OCI-LY1 (cell line): ENCODE measurements around the gene CD38.
A peak's percentile ranks its signal among the peaks of the same experiment; 100 is the strongest.
"Not testable (repeated sequence)": the region's sequence is repeated elsewhere in the genome, so short reads cannot be mapped to it uniquely, and the experiment has no call there.

ENCODE experiments used
- H2AFZ ChIP-seq: fragments of 200-600 bp; sonication (generic), shearing (Covaris generic); 2 replicates; pipeline ENCODE4 v1.6.0; 2014; ENCODE audit warnings: antibody characterized with exemption, mild to moderate bottlenecking, low read length
- H3F3A ChIP-seq: fragments of 200-600 bp; sonication (generic), shearing (Covaris generic); 2 replicates; pipeline ENCODE4 v1.6.0; 2014; ENCODE audit warnings: mild to moderate bottlenecking, antibody characterized with exemption, low read length, moderate library complexity; ENCODE audit not compliant: insufficient read depth
- H3K27ac ChIP-seq: fragments of 200-600 bp; sonication (generic); 2 replicates; pipeline ENCODE4 v1.5.1; 2014; ENCODE audit warnings: low read length, mixed run types, mild to moderate bottlenecking, low read depth; ENCODE audit not compliant: poor library complexity, severe bottlenecking
- H3K27me3 ChIP-seq: fragments of 200-600 bp; sonication (generic); 2 replicates; pipeline ENCODE4 v1.6.0; 2014; ENCODE audit warnings: antibody characterized with exemption, mild to moderate bottlenecking, low read length, moderate library complexity; ENCODE audit not compliant: insufficient read depth
- H3K36me3 ChIP-seq: fragments of 200-600 bp; sonication (generic); 2 replicates; pipeline ENCODE4 v1.6.1; 2014; ENCODE audit warnings: mild to moderate bottlenecking, antibody characterized with exemption, low read length, moderate library complexity, mixed read lengths; ENCODE audit not compliant: insufficient read depth
- H3K4me1 ChIP-seq: fragments of 200-600 bp; sonication (generic); 2 replicates; pipeline ENCODE4 v1.5.1; 2014; ENCODE audit warnings: mild to moderate bottlenecking, low read length, moderate library complexity; ENCODE audit not compliant: insufficient read depth, severe bottlenecking
- H3K4me2 ChIP-seq: fragments of 200-600 bp; sonication (generic), shearing (Covaris generic); 2 replicates; pipeline ENCODE4 v1.6.1; 2014; ENCODE audit warnings: low read length
- H3K4me3 ChIP-seq: fragments of 200-600 bp; sonication (generic); 2 replicates; pipeline ENCODE4 v1.5.1; 2014; ENCODE audit warnings: low read length, low read depth, mild to moderate bottlenecking, mixed read lengths; ENCODE audit not compliant: poor library complexity, severe bottlenecking
- H3K79me2 ChIP-seq: fragments of 200-600 bp; shearing (Covaris generic); 2 replicates; pipeline ENCODE4 v1.6.1; 2016; ENCODE audit warnings: mixed run types, low read length, mixed read lengths; ENCODE audit not compliant: insufficient read depth
- H3K9ac ChIP-seq: fragments of 200-600 bp; sonication (generic), shearing (Covaris generic); 2 replicates; pipeline ENCODE4 v1.6.1; 2014; ENCODE audit warnings: mild to moderate bottlenecking, low read length, mixed read lengths
- H3K9me2 ChIP-seq: fragments of 200-600 bp; sonication (generic), shearing (Covaris generic); 2 replicates; pipeline ENCODE4 v1.6.1; 2014; ENCODE audit warnings: low read depth, mild to moderate bottlenecking, low read length, mixed read lengths
- H3K9me3 ChIP-seq: fragments of 200-600 bp; shearing (Covaris generic); 2 replicates; pipeline ENCODE4 v1.6.1; 2014; ENCODE audit warnings: low read length, mixed read lengths
- H4K20me1 ChIP-seq: fragments of 200-600 bp; sonication (generic), shearing (Covaris generic); 2 replicates; pipeline ENCODE4 v1.6.0; 2016; ENCODE audit warnings: mild to moderate bottlenecking, low read length; ENCODE audit not compliant: insufficient read depth
- CTCF ChIP-seq: fragments of 200-600 bp; sonication (generic), shearing (Covaris generic); IDR thresholded peaks from 2 replicates; pipeline ENCODE4 v1.5.1; 2017; ENCODE audit warnings: mild to moderate bottlenecking, antibody characterized with exemption, low read length, moderate library complexity, mixed read lengths
- EZH2 ChIP-seq: fragments of 200-600 bp; sonication (generic), shearing (Covaris generic); IDR thresholded peaks from 2 replicates; pipeline ENCODE4 v1.8.0; 2017; ENCODE audit warnings: borderline replicate concordance, mixed run types, mild to moderate bottlenecking, antibody characterized with exemption, low read length, moderate library complexity, mixed read lengths

CD38 gene

GRCh38 chr4:15797320-15797719 lies 19.2 kb downstream of the CD38 start:
- Histone ChIP-seq H3F3A (no peaks in the 10 kb centered on the region), H3K27ac (no peak overlapping the region), H3K27me3 (no peaks in the 10 kb centered on the region), H3K79me2 (no peaks in the 10 kb centered on the region), H2AFZ (no peak overlapping the region), H3K9me3 (no peaks in the 10 kb centered on the region), H3K4me1 (peaks cover 21% of the 10 kb centered on the region), H3K9me2 (no peaks in the 10 kb centered on the region), H3K9ac (no peak overlapping the region), H4K20me1 (no peaks in the 10 kb centered on the region), H3K4me3 (no peak overlapping the region), H3K36me3 (peaks cover 21% of the 10 kb centered on the region; the same call in 1 of the 2 replicates), H3K4me2 (no peak overlapping the region)
- TF ChIP-seq CTCF (no peak), EZH2 (no peak)

DNA sequence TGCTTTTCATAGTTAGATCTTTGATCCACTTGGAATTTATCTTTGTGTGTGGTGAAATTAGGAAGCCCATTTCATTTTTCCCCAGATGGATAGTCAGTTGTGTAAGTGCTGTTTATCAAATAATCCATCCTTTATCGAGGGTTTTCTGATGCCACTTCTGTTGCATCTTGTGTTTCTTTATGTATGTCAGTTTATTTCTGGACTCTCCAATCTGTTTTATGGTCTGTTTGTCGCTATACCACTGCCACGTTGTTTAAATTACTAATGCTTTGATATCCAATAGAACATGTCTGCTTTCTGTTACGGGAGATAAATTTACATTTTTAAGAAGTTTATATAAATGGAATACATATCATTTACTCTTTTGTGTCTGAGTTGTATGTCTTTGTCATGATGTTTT lies 21.0 kb downstream of the CD38 start:
- H3K27ac ChIP-seq, result peak overlapping the region; percentile 57

GRCh38 chr4:15799701-15800100 lies 21.6 kb downstream of the CD38 start:
- Histone ChIP-seq H3K36me3 (peaks cover 15% of the 10 kb centered on the region; the same call in 1 of the 2 replicates), H3K27ac (peak overlapping the region; percentile 57), H3K9ac (no peak overlapping the region), H3K4me3 (no peak overlapping the region), H3K4me2 (no peak overlapping the region), H3K79me2 (no peaks in the 10 kb centered on the region), H2AFZ (no peak overlapping the region), H3K9me2 (no peaks in the 10 kb centered on the region), H3F3A (no peaks in the 10 kb centered on the region), H3K4me1 (peaks cover 35% of the 10 kb centered on the region), H3K27me3 (no peaks in the 10 kb centered on the region), H4K20me1 (no peaks in the 10 kb centered on the region), H3K9me3 (no peaks in the 10 kb centered on the region)
- TF ChIP-seq CTCF (no peak), EZH2 (no peak)

More for the DNA sequence above, 21.0 kb downstream of the CD38 start:
- Histone ChIP-seq H3K4me1 (peaks cover 29% of the 10 kb centered on the region), H3K9ac (no peak overlapping the region), H3F3A (no peaks in the 10 kb centered on the region), H3K4me2 (no peak overlapping the region), H3K36me3 (peaks cover 15% of the 10 kb centered on the region; the same call in 1 of the 2 replicates), H3K4me3 (no peak overlapping the region), H3K9me2 (no peaks in the 10 kb centered on the region), H4K20me1 (no peaks in the 10 kb centered on the region), H2AFZ (no peak overlapping the region), H3K27me3 (no peaks in the 10 kb centered on the region), H3K79me2 (no peaks in the 10 kb centered on the region), H3K9me3 (no peaks in the 10 kb centered on the region)
- no peak for TF ChIP-seq EZH2
- no peak for TF ChIP-seq CTCF

DNA sequence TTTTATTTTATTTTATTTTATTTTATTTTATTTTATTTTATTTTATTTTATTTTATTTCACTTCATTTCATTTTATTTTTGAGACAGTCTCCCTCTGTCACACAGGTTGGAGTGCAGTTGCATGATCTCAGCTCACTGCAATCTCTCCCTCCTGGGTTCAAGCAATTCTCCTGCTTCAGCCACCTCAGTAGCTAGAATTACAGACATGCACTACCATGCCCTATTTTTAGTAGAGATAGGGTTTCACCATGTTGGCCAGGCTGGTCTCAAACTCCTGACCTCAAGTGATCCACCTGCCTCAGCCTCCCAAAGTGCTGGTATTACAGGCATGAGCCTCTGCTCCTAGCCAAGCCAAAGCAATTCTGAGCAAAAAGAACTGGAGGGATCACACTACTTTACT lies 24.4 kb downstream of the CD38 start:
- not testable (repeated sequence) for H3K4me2 ChIP-seq

More for the DNA sequence above, 24.4 kb downstream of the CD38 start:
- not testable (repeated sequence) for H3K4me3 ChIP-seq, H3K27me3 ChIP-seq, H4K20me1 ChIP-seq, H3F3A ChIP-seq, H3K36me3 ChIP-seq, H3K27ac ChIP-seq, H3K79me2 ChIP-seq, H3K9me2 ChIP-seq, H3K9me3 ChIP-seq, H2AFZ ChIP-seq, H3K9ac ChIP-seq
- H3K4me1 ChIP-seq, result peaks cover 45% of the 10 kb centered on the region
